Measurements from ENCODE around the gene PTK6. TPM values are rescaled to one million over a fixed set of nuclear protein-coding genes. Genes with fewer than 3 reads are reported as not detected.

The PTK6 gene
- total and polyA plus RNA-seq, 9 donors, result 0.07 to 0.46 (median 0.12) TPM; not detected in 2

- no peaks in the 10 kb centered on the region for H3K36me3 ChIP-seq
- no peak for DNase-seq
Measured at GRCh38 chr20:63566395-63567135, 29.4 kb upstream of the PTK6 start.

DNA sequence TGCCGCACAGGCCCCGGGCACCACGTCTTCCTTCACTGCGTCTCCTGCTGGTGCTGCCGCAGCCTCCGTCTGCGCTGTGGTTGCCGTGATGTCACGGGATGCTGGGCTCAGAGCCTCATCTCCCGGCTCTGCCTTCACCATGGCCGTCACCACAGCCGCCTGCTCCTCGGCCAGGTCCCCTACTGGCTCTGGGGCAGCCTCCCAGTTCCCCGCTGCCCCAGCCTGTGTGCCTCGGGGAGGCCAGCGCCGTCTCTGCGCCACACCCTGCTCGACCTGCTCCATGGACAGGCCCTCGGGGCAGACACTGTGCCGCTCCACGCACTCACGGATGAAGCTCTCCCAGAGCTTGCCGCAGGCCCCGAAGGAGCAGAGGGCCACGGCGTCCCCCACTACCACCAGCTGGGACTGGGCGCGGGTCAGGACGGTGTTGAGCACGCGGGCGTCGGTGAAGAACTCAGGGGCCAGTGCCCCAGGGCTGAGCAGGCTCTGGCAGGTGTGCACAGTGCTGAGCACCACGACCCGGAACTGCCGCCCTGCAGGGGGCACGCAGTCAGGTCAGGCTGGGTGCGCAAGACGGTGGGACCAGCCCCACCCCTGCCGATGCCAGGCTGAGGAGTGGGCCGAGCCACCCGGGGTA is 28.6 kb upstream of the PTK6 start:
- 93% methylated on average over 39 to 43 of the region's 43 CpGs for WGBS, 3 donors
- Histone ChIP-seq H3K27ac (no peak overlapping the region), H3K4me1 (ENCODE audit: insufficient read depth) (no peaks in the 10 kb centered on the region), H3K9me3 (no peaks in the 10 kb centered on the region), H3K27me3 (no peaks in the 10 kb centered on the region), H3K4me3 (no peak overlapping the region), H3K36me3 (no peaks in the 10 kb centered on the region)
- TF ChIP-seq CTCF (IDR thresholded peaks at IDR 0.05) (no peak), EP300 (IDR thresholded peaks at IDR 0.05) (no peak), POLR2A (IDR thresholded peaks at IDR 0.05) (no peak)
- intact Hi-C loops (cut with DNase I), result no loop called here
- no peak for DNase-seq

More at GRCh38 chr20:63566395-63567135, 29.4 kb upstream of the PTK6 start:
- Histone ChIP-seq H3K4me3 (no peak overlapping the region), H3K9me3 (no peaks in the 10 kb centered on the region), H3K27me3 (no peaks in the 10 kb centered on the region), H3K27ac (no peak overlapping the region), H3K4me1 (ENCODE audit: insufficient read depth) (no peaks in the 10 kb centered on the region)
- intact Hi-C loops (cut with DNase I), result no loop called here
- WGBS, 3 donors, result 88 to 89% (median 88%) methylated on average over 44 to 46 of the region's 46 CpGs
- no peak for TF ChIP-seq POLR2A (IDR thresholded peaks at IDR 0.05)
- no peak for TF ChIP-seq EP300 (IDR thresholded peaks at IDR 0.05)
- TF ChIP-seq CTCF (IDR thresholded peaks at IDR 0.05), result no peak

DNA sequence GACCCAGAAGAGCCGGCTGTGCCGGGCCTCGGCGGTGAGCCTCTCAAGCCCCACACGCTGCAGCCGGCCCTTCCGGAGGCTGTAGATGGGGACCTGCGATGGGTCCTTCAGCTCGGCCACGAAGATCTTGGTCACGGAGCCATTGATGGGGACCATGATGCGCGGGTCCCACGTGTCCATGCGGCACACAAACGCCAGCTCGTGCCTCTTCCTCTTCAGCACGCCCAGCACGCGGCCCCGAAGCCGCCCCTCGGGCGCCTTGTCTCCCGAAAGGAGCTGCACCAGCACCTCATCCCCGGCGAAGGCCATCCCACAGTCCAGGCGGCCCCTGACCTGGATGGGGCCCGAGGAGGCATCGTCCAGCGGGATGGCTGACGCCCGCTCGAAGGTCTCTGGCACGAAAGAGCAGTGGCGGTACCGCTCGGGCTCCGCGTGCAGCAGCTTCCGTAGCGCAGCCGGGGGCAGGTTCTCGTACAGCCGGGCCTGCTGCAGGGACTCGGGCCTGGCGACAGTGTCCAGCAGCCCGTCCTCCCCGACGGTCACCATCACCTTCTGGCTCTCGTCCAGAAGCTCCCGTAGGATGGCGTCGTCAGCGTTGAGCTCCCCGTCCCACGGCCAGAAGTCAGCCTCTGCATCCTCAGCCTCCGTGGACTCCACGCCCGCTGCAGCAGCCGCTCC is 28.0 kb upstream of the PTK6 start:
- no peak for TF ChIP-seq CTCF (IDR thresholded peaks at IDR 0.05)
- no peak for TF ChIP-seq POLR2A (IDR thresholded peaks at IDR 0.05)
- no peak for TF ChIP-seq EP300 (IDR thresholded peaks at IDR 0.05)

DNA sequence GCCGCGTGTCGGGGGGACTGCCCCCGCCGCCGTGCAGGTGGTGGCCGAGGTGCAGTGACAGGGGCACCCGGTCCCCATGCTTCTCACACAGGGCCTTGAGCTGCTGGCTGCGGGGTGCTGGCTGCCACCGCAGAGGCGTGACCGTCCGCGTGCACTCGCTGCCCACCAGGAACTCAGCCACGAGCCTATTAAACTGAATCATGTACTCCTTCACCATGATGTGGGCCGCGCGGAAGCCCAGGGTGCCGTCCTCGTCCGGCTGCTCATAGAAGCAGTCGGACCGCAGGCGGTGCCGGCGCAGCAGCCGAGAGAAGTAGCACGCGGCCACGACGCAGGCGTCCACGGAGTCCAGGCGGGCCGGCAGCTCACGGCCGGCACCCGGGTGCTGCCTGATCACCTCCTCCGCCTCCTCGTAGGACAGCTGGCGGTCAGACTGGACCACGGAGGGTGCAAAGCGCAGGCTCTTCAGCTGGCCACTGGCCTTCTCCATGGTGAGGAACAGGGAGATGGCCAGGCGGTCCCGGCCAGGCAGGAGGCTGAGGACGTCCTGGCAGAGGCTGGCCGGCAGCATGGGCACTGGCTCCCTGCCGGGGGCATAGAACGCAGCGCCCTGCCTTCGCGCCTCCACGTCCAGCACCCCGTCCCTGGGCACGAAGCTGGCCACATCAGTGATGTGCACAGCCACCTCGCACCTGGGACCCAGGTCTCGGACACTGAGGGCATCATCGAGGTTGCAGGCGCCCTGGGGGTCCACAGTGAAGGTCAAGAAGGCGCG is 27.0 kb upstream of the PTK6 start:
- DNase-seq, result no peak
- Histone ChIP-seq H3K27me3 (no peaks in the 10 kb centered on the region), H3K9me3 (no peaks in the 10 kb centered on the region), H3K4me3 (no peak overlapping the region), H3K36me3 (no peaks in the 10 kb centered on the region), H3K4me1 (ENCODE audit: insufficient read depth) (no peaks in the 10 kb centered on the region), H3K27ac (no peak overlapping the region)
- intact Hi-C loops (cut with DNase I), result no loop called here
- no peak for TF ChIP-seq POLR2A (IDR thresholded peaks at IDR 0.05)
- TF ChIP-seq EP300 (IDR thresholded peaks at IDR 0.05), result no peak
- no peak for TF ChIP-seq CTCF (IDR thresholded peaks at IDR 0.05)
- 93 to 96% (median 94%) methylated on average over 54 to 62 of the region's 62 CpGs for WGBS, 3 donors

More for the DNA sequence above, 28.0 kb upstream of the PTK6 start:
- no peak overlapping the region for H3K4me3 ChIP-seq
- 93 to 96% (median 96%) methylated on average over 61 of the region's 61 CpGs for WGBS, 3 donors
- H3K4me1 ChIP-seq (ENCODE audit: insufficient read depth), result no peaks in the 10 kb centered on the region
- no peak overlapping the region for H3K27ac ChIP-seq
- H3K9me3 ChIP-seq, result no peaks in the 10 kb centered on the region
- no peaks in the 10 kb centered on the region for H3K27me3 ChIP-seq
- DNase-seq, result no peak
- H3K36me3 ChIP-seq, result no peaks in the 10 kb centered on the region
- intact Hi-C loops (cut with DNase I), result no loop called here
